GM12801 (cell line): Measurements from ENCODE around the gene CASQ2.

ENCODE experiments used
- TF ChIP-seq, protein P1 (sequence below): IDR thresholded peaks from one replicate; pipeline ENCODE4 v1.5.1; 2011; ENCODE audit warnings: control low read depth; ENCODE audit not compliant: insufficient read length; ENCODE audit errors: extremely low read depth

The CASQ2 gene

DNA sequence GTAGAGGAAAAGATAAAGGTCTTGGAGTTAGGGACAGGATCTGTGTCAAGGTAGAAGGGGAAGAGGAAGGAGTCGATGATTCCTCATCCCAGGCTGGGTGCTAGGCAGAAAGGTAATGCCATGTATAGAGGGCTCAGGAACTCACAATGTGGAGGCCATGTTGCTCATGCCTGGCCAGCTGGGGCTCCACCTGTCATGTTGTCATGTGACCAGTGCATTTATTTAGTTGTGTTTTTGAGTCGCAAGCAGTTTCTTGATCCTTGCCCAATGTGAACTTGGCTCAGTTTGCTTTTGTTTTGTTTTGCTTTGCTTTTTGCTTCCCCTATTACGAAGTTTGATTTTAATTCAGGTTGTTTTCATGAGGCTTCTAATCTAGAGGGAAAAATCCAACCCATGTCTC is 5.7 kb downstream of the CASQ2 start:
- TF ChIP-seq, protein P1, sequence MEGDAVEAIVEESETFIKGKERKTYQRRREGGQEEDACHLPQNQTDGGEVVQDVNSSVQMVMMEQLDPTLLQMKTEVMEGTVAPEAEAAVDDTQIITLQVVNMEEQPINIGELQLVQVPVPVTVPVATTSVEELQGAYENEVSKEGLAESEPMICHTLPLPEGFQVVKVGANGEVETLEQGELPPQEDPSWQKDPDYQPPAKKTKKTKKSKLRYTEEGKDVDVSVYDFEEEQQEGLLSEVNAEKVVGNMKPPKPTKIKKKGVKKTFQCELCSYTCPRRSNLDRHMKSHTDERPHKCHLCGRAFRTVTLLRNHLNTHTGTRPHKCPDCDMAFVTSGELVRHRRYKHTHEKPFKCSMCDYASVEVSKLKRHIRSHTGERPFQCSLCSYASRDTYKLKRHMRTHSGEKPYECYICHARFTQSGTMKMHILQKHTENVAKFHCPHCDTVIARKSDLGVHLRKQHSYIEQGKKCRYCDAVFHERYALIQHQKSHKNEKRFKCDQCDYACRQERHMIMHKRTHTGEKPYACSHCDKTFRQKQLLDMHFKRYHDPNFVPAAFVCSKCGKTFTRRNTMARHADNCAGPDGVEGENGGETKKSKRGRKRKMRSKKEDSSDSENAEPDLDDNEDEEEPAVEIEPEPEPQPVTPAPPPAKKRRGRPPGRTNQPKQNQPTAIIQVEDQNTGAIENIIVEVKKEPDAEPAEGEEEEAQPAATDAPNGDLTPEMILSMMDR, result no peak

DNA sequence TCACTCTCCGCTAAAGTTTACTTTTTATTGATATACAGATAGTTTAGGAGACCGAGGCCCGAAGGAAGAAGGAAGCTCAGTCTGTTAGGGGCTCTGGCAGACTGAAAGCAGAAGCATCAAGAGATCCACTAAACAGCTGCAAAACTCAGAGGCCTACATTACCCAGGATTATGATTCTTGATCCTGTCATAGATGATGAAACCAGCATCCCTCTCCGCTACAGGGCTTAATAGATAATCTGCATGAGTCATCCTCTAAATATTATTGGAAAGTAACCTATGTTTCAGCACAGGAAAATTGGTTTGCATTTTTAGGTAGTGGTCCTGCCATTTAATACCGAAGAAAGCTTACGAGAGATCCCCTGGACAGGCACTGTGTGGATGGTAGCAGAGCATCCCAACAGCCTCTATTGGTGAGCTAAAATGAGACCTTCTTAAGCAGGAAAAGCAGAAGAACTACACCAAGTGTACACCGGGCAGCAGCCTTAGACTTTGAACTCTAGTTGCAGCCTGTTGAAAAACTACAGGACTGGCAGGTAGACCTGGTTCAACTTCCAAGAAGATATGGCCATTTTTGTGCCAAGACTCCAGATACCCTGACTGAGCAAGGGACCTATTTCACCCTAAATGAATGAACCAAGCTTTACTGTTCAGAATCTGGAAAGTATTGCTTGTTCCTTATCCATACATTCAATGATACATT is 6.8 kb downstream of the CASQ2 start:
- TF ChIP-seq, protein P1, result no peak

DNA sequence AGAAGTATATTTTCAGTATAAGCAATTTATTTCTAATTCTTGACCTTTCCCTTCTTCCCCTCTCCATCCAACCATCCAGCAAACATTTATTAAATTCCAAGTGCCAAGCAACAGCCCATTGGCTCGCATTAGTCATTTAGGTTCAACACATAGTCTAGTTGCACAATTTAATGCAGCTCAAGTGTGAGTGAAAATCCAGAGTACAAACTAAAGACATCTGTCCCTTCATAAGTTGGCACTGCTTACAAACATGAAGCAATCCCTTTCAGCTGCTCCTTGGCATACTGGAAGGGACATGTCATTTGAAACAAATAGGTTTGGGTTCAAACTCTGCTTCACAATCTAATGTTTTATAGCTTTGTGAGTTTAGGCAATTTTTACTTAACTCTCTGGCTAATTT is 10.7 kb downstream of the CASQ2 start:
- TF ChIP-seq, protein P1, result no peak

DNA sequence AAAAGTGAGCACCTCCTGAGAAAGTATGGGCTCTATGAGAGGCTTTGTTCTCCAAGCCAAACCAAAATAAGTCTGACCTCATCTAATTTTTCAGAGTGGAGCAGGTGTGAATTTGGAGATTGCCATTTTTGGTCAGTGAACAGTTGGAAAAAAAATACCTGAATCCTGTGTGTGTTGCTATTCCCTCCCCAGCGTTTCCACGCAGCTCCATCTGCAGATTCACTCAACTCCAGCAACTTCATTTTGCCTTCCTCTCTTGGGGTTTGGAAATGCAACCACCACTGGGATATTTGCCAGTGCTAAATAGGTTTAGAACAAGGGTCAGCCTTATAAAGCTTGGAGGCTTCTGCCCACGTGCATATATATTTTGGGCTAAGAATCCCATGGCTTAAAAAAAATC is 11.2 kb downstream of the CASQ2 start:
- TF ChIP-seq, protein P1, result no peak

DNA sequence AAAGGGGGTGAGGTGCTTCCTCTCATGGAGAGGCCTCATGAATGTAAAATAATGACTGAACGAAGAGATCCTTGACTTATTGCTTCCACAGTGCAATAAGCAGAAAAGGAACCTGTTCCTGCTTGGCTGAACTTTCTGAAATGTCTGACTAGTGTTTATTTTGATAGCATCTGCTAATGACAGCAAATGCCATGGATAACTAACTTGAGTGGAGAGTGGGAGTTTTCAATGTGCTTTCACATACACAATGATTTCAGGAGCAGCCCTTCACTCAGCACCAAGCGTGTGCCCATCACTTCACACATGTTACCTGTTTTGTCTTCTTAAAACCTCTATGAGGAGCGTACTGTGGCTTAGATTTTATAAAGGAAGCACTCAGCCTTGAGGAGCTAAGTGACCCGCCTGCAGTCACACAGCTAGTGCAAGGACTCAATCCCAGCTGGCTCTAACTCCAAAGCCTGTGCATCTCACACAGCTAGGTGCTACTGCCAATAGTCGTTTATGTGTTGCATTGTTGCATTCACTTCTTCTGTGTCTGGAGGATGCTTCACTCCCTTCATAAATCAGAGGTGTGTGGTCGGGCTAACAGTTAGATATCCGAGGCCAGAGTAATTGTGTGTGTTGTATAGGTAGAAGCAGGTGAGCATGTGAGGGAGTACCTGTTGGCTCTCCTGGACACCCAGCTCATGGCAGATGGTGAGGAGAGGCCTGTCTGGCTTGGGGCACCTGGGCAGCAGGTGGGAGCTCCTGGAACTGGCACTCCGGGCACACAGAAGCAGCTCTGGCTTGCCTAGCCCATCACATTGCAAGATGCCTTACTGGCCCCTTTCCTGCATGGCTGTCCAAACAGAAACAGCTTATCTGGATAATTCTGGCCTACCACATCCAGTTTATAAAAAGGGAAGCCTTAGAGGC is 12.8 kb downstream of the CASQ2 start:
- TF ChIP-seq, protein P1, result no peak

DNA sequence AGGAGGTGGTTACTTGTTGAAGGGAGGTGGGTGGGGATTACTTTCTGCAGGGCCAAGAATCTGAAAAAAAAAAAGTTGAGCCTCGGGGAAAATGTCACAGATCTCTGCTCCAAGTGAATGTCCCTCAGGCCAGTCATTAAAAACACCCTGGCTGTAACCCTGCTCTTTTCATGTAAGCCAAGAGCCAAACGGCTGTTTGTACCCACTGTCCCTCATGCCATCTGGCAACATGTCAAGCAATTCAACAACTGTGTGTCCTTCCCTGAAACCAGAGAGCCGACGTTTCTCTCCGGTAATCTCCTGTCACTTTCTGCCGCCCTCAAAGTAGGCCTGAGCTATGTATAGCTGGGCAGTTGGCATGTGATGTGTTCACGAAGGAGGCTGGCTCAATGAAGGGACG is 14.7 kb downstream of the CASQ2 start:
- TF ChIP-seq, protein P1, result no peak

DNA sequence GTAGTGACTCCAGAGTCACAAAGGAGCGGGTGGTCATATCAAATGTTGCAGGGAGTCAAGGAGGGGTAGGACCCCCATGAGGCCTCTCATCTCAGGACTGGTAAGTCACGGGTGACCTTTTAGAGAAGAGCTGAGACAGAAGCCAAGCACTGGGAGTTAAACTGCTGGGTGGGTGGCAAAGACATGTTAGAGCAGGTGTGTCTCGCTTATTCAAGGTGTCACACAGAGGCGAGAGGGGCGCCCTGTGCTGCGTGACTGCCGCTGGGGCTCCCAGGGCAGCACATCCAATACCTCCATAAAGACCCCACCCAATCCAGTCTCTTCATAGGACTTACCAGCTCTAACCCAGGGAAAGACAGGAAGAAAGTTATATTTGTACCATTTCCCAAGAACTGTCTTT is 15.2 kb downstream of the CASQ2 start:
- TF ChIP-seq, protein P1, result no peak
